Measurements from ENCODE around the gene NDUFA11. TPM values are rescaled to one million over a fixed set of nuclear protein-coding genes. Genes with fewer than 3 reads are reported as not detected.

Gene NDUFA11
- total RNA-seq, 1 experiment from 2014 or later, result 243 TPM

Other genes with a start within 250 kb of the NDUFA11 start
- 51.5 and 73.0 TPM in 2 replicates for gene MICOS13, start 223.3 kb downstream of the NDUFA11 start, total RNA-seq (2022)
- 4.1 and 5.5 TPM in 2 replicates for gene HSD11B1L, start 222.8 kb downstream of the NDUFA11 start, total RNA-seq (2022)
- 1,569 and 1,807 TPM in 2 replicates for gene RPL36, start 213.5 kb downstream of the NDUFA11 start, total RNA-seq (2022)
- gene LONP1, start 183.6 kb downstream of the NDUFA11 start, total RNA-seq (2022), result 219 and 254 TPM in 2 replicates
- not detected in 2 replicates for gene CATSPERD, start 183.2 kb downstream of the NDUFA11 start, total RNA-seq (2022)
- gene PRR22, start 119.0 kb downstream of the NDUFA11 start, total RNA-seq (2022), result 6.4 and 9.4 TPM in 2 replicates
- 53.5 and 77.6 TPM in 2 replicates for gene DUS3L, start 112.6 kb downstream of the NDUFA11 start, total RNA-seq (2022)
- gene NRTN, start 98.7 kb downstream of the NDUFA11 start, total RNA-seq (2022), result 0.56 and 0.75 TPM in 2 replicates
- gene FUT6, start 64.1 kb downstream of the NDUFA11 start, total RNA-seq (2022), result not detected in 2 replicates
- 0.22 and 0.51 TPM in 2 replicates for gene FUT3, start 52.3 kb downstream of the NDUFA11 start, total RNA-seq (2022)
- gene FUT5, start 33.2 kb downstream of the NDUFA11 start, total RNA-seq (2022), result not detected in 2 replicates
- 6.6 and 7.0 TPM in 2 replicates for gene VMAC, start 1.1 kb upstream of the NDUFA11 start, total RNA-seq (2022)
- 7.3 and 8.5 TPM in 2 replicates for gene CAPS, start 10.5 kb upstream of the NDUFA11 start, total RNA-seq (2022)
- gene RANBP3, start 74.3 kb upstream of the NDUFA11 start, total RNA-seq (2022), result 57.9 and 59.5 TPM in 2 replicates
- 9.9 and 10.7 TPM in 2 replicates for gene RFX2, start 206.7 kb upstream of the NDUFA11 start, total RNA-seq (2022)
- not detected in 2 replicates for gene ACSBG2, start 231.9 kb upstream of the NDUFA11 start, total RNA-seq (2022)